Hepatocyte (in vitro differentiated cells): ENCODE data around the gene SPECC1L. TPM values are rescaled to one million over a fixed set of nuclear protein-coding genes. Genes with fewer than 3 reads are reported as not detected.
A peak's percentile ranks its signal among the peaks of the same experiment; 100 is the strongest.

Experiments
- DNase-seq: peaks from one replicate; pipeline ENCODE4 v3.0.0-alpha.2; 2016; ENCODE audit warnings: low spot score
- H2AFZ ChIP-seq: fragments of 200-600 bp; sonication (generic); 2 replicates; pipeline ENCODE4 v1.6.0; 2016; ENCODE audit warnings: antibody characterized with exemption, mild to moderate bottlenecking
- H3K27ac ChIP-seq: fragments of 200-600 bp; sonication (generic); 2 replicates; pipeline ENCODE4 v1.5.1; 2016; ENCODE audit warnings: mild to moderate bottlenecking
- H3K27me3 ChIP-seq: fragments of 200-600 bp; sonication (generic); 2 replicates; pipeline ENCODE4 v1.6.1; 2016
- H3K36me3 ChIP-seq: fragments of 200-600 bp; sonication (generic); replicated peaks from 2 replicates; pipeline ENCODE4 v1.5.1; 2016; ENCODE audit warnings: low read depth; ENCODE audit not compliant: insufficient read depth
- H3K4me1 ChIP-seq: fragments of 200-600 bp; sonication (generic); 2 replicates; pipeline ENCODE4 v1.5.1; 2016; ENCODE audit warnings: mild to moderate bottlenecking, moderate library complexity; ENCODE audit not compliant: insufficient read depth
- H3K4me2 ChIP-seq: fragments of 200-600 bp; sonication (generic); 2 replicates; pipeline ENCODE4 v1.6.0; 2016
- H3K4me3 ChIP-seq: fragments of 200-600 bp; sonication (generic); 2 replicates; pipeline ENCODE4 v1.5.1; 2016; ENCODE audit warnings: mild to moderate bottlenecking
- H3K79me2 ChIP-seq: fragments of 200-600 bp; sonication (generic); 2 replicates; pipeline ENCODE4 v1.6.0; 2017; ENCODE audit warnings: mild to moderate bottlenecking
- H3K9me2 ChIP-seq: fragments of 200-600 bp; sonication (generic); replicated peaks from 2 replicates; pipeline ENCODE4 v1.6.0; 2017; ENCODE audit warnings: mild to moderate bottlenecking; ENCODE audit not compliant: insufficient read depth
- H3K9me3 ChIP-seq: fragments of 200-600 bp; sonication (generic); 2 replicates; pipeline ENCODE4 v1.5.1; 2016; ENCODE audit warnings: low read depth, mild to moderate bottlenecking
- H4K20me1 ChIP-seq: fragments of 200-600 bp; sonication (generic); 2 replicates; pipeline ENCODE4 v1.6.0; 2016; ENCODE audit warnings: mild to moderate bottlenecking; ENCODE audit not compliant: insufficient read depth, poor library complexity, severe bottlenecking
- CTCF ChIP-seq: fragments of 200-600 bp; sonication (generic); IDR thresholded peaks from 2 replicates; pipeline ENCODE4 v1.5.1; 2016; ENCODE audit warnings: antibody characterized with exemption, mild to moderate bottlenecking; ENCODE audit not compliant: poor library complexity
- EZH2 ChIP-seq: fragments of 200-600 bp; sonication (generic); IDR thresholded peaks from 2 replicates; pipeline ENCODE4 v1.6.1; 2016; ENCODE audit warnings: antibody characterized with exemption, mild to moderate bottlenecking, borderline replicate concordance
- EZH2phosphoT487 ChIP-seq: fragments of 200-600 bp; sonication (generic); IDR thresholded peaks from one replicate; pipeline ENCODE4 v1.6.1; 2018; ENCODE audit warnings: antibody characterized with exemption, mild to moderate bottlenecking, low read depth, moderate library complexity; ENCODE audit not compliant: unreplicated experiment, severe bottlenecking
- WGBS: methylation state at CpG from one replicate; pipeline ENCODE4 v1.1.6; 2016; ENCODE audit warnings: low lambda C conversion rate; ENCODE audit errors: missing lambda C conversion rate; 5-methylcytosine and 5-hydroxymethylcytosine counted together
- polyA plus RNA-seq: library from polyadenylated mRNA; unstranded; fragments of >200 nt; fragmentation: Nextera tagmentation; extraction: Ambion mirVana; gene quantifications from 2 replicates; pipeline ENCODE4 v1.2.1, GENCODE V29; 2016
- total RNA-seq: library from RNA; depleted of rRNA; stranded (reverse); fragments of >200 nt; gene quantifications from 2 replicates; pipeline ENCODE4 v1.2.3, GENCODE V29; 2014

The SPECC1L gene
- total and polyA plus RNA-seq, 2 experiments from 2014 or later: 13.0 to 28.3 TPM

- Histone ChIP-seq H3K4me1 (peaks cover 14% of the 10 kb centered on the region), H3K79me2 (no peaks in the 10 kb centered on the region), H3K9me2 (no peaks in the 10 kb centered on the region), H4K20me1 (no peaks in the 10 kb centered on the region), H3K4me2 (peak overlapping the region; percentile 63), H3K27me3 (no peaks in the 10 kb centered on the region), H3K4me3 (no peak overlapping the region), H3K27ac (peak overlapping the region; percentile 49), H3K36me3 (no peaks in the 10 kb centered on the region), H3K9me3 (no peaks in the 10 kb centered on the region), H2AFZ (peak overlapping the region; percentile 7)
- no peak for TF ChIP-seq EZH2phosphoT487
- 58% methylated on average over 10 of the region's 10 CpGs for WGBS
- DNase-seq: peak; percentile 43
Observed at GRCh38 chr22:24460418-24461089, 189.9 kb downstream of the SPECC1L start.

- H3K4me1 ChIP-seq: peaks cover 24% of the 10 kb centered on the region
- no peak overlapping the region for H3K27ac ChIP-seq
- no peaks in the 10 kb centered on the region for H3K27me3 ChIP-seq
- no peak for TF ChIP-seq EZH2phosphoT487
- no peak for TF ChIP-seq EZH2
- no peak for TF ChIP-seq CTCF
- no peak overlapping the region for H3K4me2 ChIP-seq
- 87% methylated on average over 6 of the region's 6 CpGs for WGBS
- H3K9me2 ChIP-seq: no peaks in the 10 kb centered on the region
- H3K9me3 ChIP-seq: no peaks in the 10 kb centered on the region
- no peaks in the 10 kb centered on the region for H3K79me2 ChIP-seq
- no peaks in the 10 kb centered on the region for H3K36me3 ChIP-seq
- no peak overlapping the region for H3K4me3 ChIP-seq
- no peak overlapping the region for H2AFZ ChIP-seq
- DNase-seq: no peak
- no peaks in the 10 kb centered on the region for H4K20me1 ChIP-seq
Observed at GRCh38 chr22:24463071-24463760, 192.6 kb downstream of the SPECC1L start.

- peaks cover 12% of the 10 kb centered on the region for H3K4me1 ChIP-seq
- no peak for TF ChIP-seq EZH2phosphoT487
- TF ChIP-seq CTCF: no peak
- TF ChIP-seq EZH2: no peak
- peak overlapping the region; percentile 39 for H3K27ac ChIP-seq
- no peaks in the 10 kb centered on the region for H3K79me2 ChIP-seq
- H2AFZ ChIP-seq: no peak overlapping the region
- peak; percentile 58 for DNase-seq
- no peaks in the 10 kb centered on the region for H3K9me2 ChIP-seq
- no peak overlapping the region for H3K4me3 ChIP-seq
- H3K9me3 ChIP-seq: no peaks in the 10 kb centered on the region
- H3K4me2 ChIP-seq: no peak overlapping the region
- 60% methylated on average over 5 of the region's 5 CpGs for WGBS
- H3K36me3 ChIP-seq: no peaks in the 10 kb centered on the region
- no peaks in the 10 kb centered on the region for H3K27me3 ChIP-seq
- H4K20me1 ChIP-seq: no peaks in the 10 kb centered on the region
Observed at GRCh38 chr22:24465566-24465965, 194.9 kb downstream of the SPECC1L start.

GRCh38 chr22:24465975-24466374 is 195.3 kb downstream of the SPECC1L start:
- no peaks in the 10 kb centered on the region for H3K79me2 ChIP-seq
- H3K4me1 ChIP-seq: peaks cover 10% of the 10 kb centered on the region
- no peaks in the 10 kb centered on the region for H3K9me3 ChIP-seq
- no peaks in the 10 kb centered on the region for H3K27me3 ChIP-seq
- H3K4me2 ChIP-seq: no peak overlapping the region
- no peaks in the 10 kb centered on the region for H3K9me2 ChIP-seq
- no peaks in the 10 kb centered on the region for H3K36me3 ChIP-seq
- TF ChIP-seq CTCF: no peak
- TF ChIP-seq EZH2: no peak
- H3K4me3 ChIP-seq: no peak overlapping the region
- DNase-seq: no peak
- H4K20me1 ChIP-seq: no peaks in the 10 kb centered on the region
- WGBS: 100% methylated on average over 3 of the region's 3 CpGs
- no peak overlapping the region for H2AFZ ChIP-seq
- peak overlapping the region; percentile 39 for H3K27ac ChIP-seq
